DND-41 (cell line): Measurements from ENCODE around the gene FNDC3B.

Experiments used
- EZH2 ChIP-seq: IDR thresholded peaks from 3 replicates; pipeline ENCODE4 v1.6.1; 2012; ENCODE audit warnings: borderline replicate concordance, low read depth, mild to moderate bottlenecking, moderate library complexity, low read length, inconsistent platforms; ENCODE audit not compliant: severe bottlenecking
- TF ChIP-seq, protein P1 (sequence below): IDR thresholded peaks from 2 replicates; pipeline ENCODE4 v1.5.1; 2012; ENCODE audit warnings: borderline replicate concordance, low read length, moderate library complexity, mild to moderate bottlenecking; ENCODE audit not compliant: poor library complexity, severe bottlenecking; ENCODE audit errors: extremely low read depth

DNA sequence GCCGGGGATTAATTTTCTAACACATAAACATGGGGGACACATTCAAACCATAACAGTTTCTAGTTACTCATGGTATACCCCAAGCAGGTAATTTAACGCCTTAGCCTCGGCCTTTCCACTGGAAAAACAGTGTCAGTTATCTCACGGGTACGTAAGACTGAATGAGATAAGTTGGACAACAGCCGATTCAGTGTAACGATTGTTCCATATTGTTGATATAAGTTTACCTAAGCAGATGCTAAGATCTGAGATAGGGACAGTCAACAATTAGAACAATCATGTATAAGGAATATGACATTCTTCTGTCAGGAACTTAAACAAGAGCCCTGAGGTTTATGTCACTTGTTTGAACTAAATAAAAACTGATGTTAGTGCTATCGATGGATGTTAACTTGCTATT, 278.1 kb downstream of the FNDC3B start:
- TF ChIP-seq, protein P1, sequence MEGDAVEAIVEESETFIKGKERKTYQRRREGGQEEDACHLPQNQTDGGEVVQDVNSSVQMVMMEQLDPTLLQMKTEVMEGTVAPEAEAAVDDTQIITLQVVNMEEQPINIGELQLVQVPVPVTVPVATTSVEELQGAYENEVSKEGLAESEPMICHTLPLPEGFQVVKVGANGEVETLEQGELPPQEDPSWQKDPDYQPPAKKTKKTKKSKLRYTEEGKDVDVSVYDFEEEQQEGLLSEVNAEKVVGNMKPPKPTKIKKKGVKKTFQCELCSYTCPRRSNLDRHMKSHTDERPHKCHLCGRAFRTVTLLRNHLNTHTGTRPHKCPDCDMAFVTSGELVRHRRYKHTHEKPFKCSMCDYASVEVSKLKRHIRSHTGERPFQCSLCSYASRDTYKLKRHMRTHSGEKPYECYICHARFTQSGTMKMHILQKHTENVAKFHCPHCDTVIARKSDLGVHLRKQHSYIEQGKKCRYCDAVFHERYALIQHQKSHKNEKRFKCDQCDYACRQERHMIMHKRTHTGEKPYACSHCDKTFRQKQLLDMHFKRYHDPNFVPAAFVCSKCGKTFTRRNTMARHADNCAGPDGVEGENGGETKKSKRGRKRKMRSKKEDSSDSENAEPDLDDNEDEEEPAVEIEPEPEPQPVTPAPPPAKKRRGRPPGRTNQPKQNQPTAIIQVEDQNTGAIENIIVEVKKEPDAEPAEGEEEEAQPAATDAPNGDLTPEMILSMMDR: no peak
- TF ChIP-seq EZH2: no peak
